Osteocyte (in vitro differentiated cells): ENCODE measurements around the gene CTDSPL. TPM values are rescaled to one million over a fixed set of nuclear protein-coding genes. Genes with fewer than 3 reads are reported as not detected.
A peak's percentile ranks its signal among the peaks of the same experiment; 100 is the strongest.

Source experiments
- DNase-seq: peaks from one replicate; pipeline ENCODE4 v3.0.0; 2021; ENCODE audit warnings: mixed read lengths; ENCODE audit not compliant: unreplicated experiment; ENCODE audit errors: extremely low spot score
- H3K27ac Mint-ChIP-seq: one replicate; pipeline ENCODE4 v1.8.0; 2021; ENCODE audit warnings: mild to moderate bottlenecking, mixed read lengths; ENCODE audit not compliant: unreplicated experiment
- H3K27me3 Mint-ChIP-seq: one replicate; pipeline ENCODE4 v1.8.0; 2021; ENCODE audit warnings: mixed read lengths; ENCODE audit not compliant: unreplicated experiment
- H3K36me3 Mint-ChIP-seq: one replicate; pipeline ENCODE4 v1.8.0; 2021; ENCODE audit warnings: mixed read lengths; ENCODE audit not compliant: unreplicated experiment
- H3K4me1 Mint-ChIP-seq: one replicate; pipeline ENCODE4 v1.8.0; 2021; ENCODE audit warnings: mixed read lengths; ENCODE audit not compliant: unreplicated experiment
- H3K4me3 Mint-ChIP-seq: one replicate; pipeline ENCODE4 v1.8.0; 2021; ENCODE audit warnings: mild to moderate bottlenecking, moderate library complexity, mixed read lengths; ENCODE audit not compliant: unreplicated experiment
- H3K9me3 Mint-ChIP-seq: one replicate; pipeline ENCODE4 v1.8.0; 2021; ENCODE audit warnings: mixed read lengths; ENCODE audit not compliant: unreplicated experiment
- total RNA-seq: library from RNA; stranded (reverse); gene quantifications from 2 replicates; pipeline ENCODE4 v1.2.1, GENCODE V29; 2021
- TF ChIP-seq, protein P1 (sequence below): fragments of 200-600 bp; sonication (generic); IDR thresholded peaks from 2 replicates; pipeline ENCODE4 v1.5.0; 2021; ENCODE audit warnings: antibody characterized with exemption, mild to moderate bottlenecking, moderate library complexity

The CTDSPL gene
- total RNA-seq, 1 donor from 2014 or later, result 71.6 TPM

DNA sequence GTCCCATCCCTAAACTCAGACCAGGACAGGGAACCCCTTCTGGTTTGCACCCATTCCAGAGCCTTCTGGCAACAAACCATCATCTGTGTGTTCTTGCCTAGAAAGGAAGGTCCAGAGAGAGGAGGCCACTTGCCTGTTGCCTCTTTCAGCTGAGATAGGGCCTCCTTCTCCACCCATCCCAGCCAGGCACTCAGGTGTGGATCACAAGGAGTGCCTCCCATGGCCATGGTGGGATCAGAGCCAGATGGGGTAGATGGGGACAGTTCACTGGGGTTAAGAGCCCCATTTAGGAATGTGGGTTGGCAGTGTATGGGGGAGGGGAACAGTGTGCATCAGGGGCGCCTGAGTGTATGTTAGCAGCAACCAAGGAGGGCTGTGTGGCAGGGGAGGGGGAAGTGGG, 8.9 kb upstream of the CTDSPL start:
- Mint-ChIP-seq H3K4me3 (no peak overlapping the region), H3K27ac (no peak overlapping the region), H3K36me3 (peaks cover 18% of the 10 kb centered on the region), H3K4me1 (peaks cover 15% of the 10 kb centered on the region), H3K9me3 (no peaks in the 10 kb centered on the region), H3K27me3 (no peaks in the 10 kb centered on the region)
- no peak for DNase-seq
- TF ChIP-seq, protein P1, sequence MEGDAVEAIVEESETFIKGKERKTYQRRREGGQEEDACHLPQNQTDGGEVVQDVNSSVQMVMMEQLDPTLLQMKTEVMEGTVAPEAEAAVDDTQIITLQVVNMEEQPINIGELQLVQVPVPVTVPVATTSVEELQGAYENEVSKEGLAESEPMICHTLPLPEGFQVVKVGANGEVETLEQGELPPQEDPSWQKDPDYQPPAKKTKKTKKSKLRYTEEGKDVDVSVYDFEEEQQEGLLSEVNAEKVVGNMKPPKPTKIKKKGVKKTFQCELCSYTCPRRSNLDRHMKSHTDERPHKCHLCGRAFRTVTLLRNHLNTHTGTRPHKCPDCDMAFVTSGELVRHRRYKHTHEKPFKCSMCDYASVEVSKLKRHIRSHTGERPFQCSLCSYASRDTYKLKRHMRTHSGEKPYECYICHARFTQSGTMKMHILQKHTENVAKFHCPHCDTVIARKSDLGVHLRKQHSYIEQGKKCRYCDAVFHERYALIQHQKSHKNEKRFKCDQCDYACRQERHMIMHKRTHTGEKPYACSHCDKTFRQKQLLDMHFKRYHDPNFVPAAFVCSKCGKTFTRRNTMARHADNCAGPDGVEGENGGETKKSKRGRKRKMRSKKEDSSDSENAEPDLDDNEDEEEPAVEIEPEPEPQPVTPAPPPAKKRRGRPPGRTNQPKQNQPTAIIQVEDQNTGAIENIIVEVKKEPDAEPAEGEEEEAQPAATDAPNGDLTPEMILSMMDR, result no peak

DNA sequence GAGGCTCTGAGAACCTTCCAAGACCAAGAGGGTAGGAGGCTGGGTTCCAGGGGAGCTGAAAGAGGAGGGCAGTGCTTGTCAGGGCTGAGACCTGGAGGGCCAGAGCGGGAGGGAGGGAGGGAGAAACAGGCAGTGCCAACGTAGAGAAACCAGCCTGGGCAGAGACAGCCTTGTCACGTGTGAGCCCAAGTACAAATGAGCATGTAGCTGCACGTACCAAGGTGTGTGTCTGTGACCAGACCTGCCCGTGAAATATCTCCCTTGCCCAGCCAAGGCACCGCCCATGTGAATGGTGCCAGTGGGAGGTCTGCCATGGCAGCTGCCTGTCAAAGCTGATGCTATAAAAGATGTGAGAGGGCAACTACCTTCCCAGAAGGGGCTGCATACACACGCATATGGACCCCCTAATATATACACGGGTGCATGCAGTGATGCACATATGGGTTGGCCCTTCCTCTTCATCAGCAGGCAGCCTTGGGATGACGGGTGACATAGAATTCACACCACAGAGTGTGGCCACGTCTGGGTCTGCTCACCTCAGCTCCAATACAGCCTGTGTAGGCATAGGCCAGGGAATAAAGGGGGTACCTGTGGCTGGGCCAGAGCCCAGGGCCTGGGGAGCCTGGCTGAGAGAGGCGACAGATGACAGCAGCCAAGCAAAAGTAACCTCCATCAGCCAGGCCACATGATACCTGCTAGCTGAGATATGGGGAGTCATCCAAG, 7.8 kb upstream of the CTDSPL start:
- no peak for DNase-seq
- Mint-ChIP-seq H3K27ac (no peak overlapping the region), H3K36me3 (peaks cover 18% of the 10 kb centered on the region), H3K4me3 (no peak overlapping the region), H3K4me1 (peaks cover 9% of the 10 kb centered on the region), H3K27me3 (no peaks in the 10 kb centered on the region), H3K9me3 (no peaks in the 10 kb centered on the region)
- TF ChIP-seq, protein P1, result no peak

DNA sequence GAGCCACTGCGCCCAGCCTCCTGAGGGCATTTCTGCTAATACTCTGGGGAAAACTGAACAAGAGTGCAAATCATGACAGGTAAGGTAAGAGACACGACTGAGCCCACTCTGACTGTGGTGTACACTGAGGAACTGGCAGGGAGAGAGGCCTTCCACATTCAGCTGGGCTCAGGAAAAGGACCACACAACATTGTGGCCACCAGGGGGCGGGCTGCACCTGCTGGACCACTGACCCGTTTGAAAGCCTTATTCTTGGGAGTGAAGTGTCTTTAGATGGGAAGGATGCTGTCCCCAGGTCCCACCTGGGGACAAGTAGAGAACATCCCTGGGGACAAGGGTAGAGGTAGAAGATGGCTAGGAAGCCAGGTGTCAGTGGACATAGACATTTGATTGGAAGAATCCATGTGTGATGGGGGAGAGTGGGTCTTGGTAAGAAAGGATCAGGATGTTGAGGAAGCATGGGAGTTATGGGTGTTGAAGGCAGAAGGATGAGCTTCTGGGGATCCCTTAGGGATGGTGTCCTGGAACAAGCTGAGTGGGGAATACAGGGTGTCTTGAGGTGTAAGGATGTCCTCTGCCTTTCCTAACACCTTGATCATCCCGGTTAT, 6.2 kb upstream of the CTDSPL start:
- Mint-ChIP-seq H3K4me3 (no peak overlapping the region), H3K27ac (no peak overlapping the region), H3K4me1 (peaks cover 22% of the 10 kb centered on the region), H3K9me3 (no peaks in the 10 kb centered on the region), H3K36me3 (peaks cover 10% of the 10 kb centered on the region), H3K27me3 (no peaks in the 10 kb centered on the region)
- TF ChIP-seq, protein P1, result peak; percentile 95
- DNase-seq, result peak; percentile 95

DNA sequence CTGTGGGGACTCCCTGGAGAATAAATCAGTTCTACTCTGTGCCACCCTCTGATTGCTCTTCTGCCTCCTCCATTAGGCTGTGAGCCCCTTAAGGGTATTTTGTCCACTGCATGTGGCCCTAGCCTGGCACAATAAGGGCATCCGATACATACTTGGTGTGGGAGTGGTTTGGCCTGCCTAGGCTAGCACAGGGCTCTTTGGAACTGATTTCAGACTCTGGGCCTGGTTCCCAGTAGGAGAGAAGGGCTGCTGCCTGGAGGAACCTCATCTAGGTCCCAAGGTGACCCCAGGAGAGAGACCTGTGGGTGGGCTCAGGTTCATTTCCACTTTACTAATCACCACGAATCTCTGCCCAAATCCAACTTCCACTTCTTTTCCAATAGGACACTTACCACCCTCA, 5.3 kb upstream of the CTDSPL start:
- no peak overlapping the region for H3K4me3 Mint-ChIP-seq
- peaks cover 29% of the 10 kb centered on the region for H3K4me1 Mint-ChIP-seq
- H3K9me3 Mint-ChIP-seq, result no peaks in the 10 kb centered on the region

DNA sequence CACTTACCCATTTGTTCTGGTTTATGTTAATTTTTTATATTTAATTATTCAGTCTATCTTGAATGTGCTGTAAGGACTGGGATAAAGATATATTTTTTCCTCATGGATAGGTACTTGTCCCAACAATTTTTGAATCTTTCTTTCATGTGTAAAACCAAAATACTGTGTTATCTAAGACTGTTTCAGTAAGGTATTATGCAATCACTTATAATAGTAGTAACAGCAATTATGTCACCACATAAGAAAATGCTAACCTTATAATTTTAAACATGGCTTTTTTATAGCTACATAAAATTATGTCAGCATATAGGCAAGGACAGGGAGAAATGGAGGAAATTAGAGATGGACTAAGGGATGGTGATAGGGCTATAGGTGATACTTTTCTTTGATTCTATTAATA, 2.9 kb upstream of the CTDSPL start:
- no peak overlapping the region for H3K27ac Mint-ChIP-seq
- no peaks in the 10 kb centered on the region for H3K36me3 Mint-ChIP-seq
- H3K9me3 Mint-ChIP-seq, result no peaks in the 10 kb centered on the region
- no peaks in the 10 kb centered on the region for H3K27me3 Mint-ChIP-seq
- peaks cover 42% of the 10 kb centered on the region for H3K4me1 Mint-ChIP-seq
- H3K4me3 Mint-ChIP-seq, result no peak overlapping the region
- TF ChIP-seq, protein P1, result no peak
- DNase-seq, result no peak

More for the DNA sequence above, 5.3 kb upstream of the CTDSPL start:
- TF ChIP-seq, protein P1, result no peak
- DNase-seq, result no peak
- Mint-ChIP-seq H3K27ac (peak overlapping the region; percentile 23), H3K36me3 (peaks cover under 1% of the 10 kb centered on the region), H3K27me3 (no peaks in the 10 kb centered on the region)
